ENCODE data around the gene PMM1. TPM values are rescaled to one million over a fixed set of nuclear protein-coding genes. Genes with fewer than 3 reads are reported as not detected.

PMM1 gene
- total RNA-seq, 1 donor from 2014 or later, result 15.1 TPM

DNA sequence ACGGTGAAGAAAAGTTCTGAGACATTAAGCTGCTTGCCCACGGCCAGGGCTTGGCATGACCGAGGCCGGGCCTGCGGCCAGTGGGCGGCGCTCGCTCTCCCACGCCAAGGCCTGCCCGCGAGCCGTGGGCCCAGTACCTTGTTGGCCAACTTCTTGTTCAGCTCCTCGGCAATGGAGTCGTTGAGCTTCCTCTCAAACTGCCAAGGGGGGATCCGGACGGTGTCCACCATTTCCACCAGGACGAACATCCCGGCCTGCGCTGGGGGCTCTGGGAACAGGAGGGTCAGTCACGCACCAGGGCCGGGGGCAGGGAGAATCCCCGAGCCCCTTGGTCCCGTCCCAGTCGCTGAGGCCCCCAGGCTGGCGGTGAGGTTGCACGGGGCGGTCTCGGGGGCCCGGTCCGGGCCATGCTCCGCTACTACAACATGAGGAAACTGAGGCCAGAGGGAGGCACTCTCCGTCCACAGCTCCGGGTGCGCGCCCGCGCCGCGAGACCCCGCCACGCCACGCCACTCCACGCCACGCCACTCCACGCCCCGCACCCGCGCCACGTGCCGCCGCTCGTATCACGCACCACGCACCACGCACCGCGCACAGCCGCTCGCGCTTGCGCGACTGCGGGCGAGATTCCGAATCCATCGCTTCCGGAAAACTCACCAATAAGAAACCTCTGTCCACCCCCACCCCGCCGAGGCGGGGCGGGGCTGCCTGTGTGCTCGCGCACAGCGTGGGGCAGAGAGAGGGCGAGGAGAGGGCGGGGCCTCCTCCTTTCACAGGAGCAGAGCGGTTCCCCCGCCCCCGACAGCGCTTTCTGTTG is 45.6 kb downstream of the PMM1 start, which contains the start of gene POLR3H:
Gene POLR3H (minus strand): TSS at position 617 of the 817 bp plus-strand sequence. CDS start 369 bp downstream, at position 248.
- peak; percentile 93 for DNase-seq
- Mint-ChIP-seq H3K27me3 (no peaks in the 10 kb centered on the region), H3K9me3 (no peaks in the 10 kb centered on the region), H3K4me1 (peaks cover 43% of the 10 kb centered on the region), H3K4me3 (peak within 1 kb of the TSS; percentile 96), H3K27ac (peak within 1 kb of the TSS; percentile 86), H3K36me3 (ENCODE audit: low read depth) (peaks cover 18% of the 10 kb centered on the region)
- intact Hi-C loops (cut with micrococcal nuclease), result loop anchor here (1.0 to 5.0 kb wide), 6 partner anchors 46 to 398 kb away; partner anchors contain the start of genes ACO2, DESI1, RANGAP1 and TEF
- TF ChIP-seq, protein P1, sequence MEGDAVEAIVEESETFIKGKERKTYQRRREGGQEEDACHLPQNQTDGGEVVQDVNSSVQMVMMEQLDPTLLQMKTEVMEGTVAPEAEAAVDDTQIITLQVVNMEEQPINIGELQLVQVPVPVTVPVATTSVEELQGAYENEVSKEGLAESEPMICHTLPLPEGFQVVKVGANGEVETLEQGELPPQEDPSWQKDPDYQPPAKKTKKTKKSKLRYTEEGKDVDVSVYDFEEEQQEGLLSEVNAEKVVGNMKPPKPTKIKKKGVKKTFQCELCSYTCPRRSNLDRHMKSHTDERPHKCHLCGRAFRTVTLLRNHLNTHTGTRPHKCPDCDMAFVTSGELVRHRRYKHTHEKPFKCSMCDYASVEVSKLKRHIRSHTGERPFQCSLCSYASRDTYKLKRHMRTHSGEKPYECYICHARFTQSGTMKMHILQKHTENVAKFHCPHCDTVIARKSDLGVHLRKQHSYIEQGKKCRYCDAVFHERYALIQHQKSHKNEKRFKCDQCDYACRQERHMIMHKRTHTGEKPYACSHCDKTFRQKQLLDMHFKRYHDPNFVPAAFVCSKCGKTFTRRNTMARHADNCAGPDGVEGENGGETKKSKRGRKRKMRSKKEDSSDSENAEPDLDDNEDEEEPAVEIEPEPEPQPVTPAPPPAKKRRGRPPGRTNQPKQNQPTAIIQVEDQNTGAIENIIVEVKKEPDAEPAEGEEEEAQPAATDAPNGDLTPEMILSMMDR (IDR thresholded peaks at IDR 0.05), result no peak
- CTCF ChIA-PET, result interaction anchor here (0.9 to 1.2 kb wide), 4 partner anchors 46 to 133 kb away, joined by 3 to 9 read pairs (median 4); partner anchors contain the start of genes DESI1, PMM1 and XRCC6
- peak; percentile 99 for ATAC-seq (ENCODE audit: low read depth)
- POLR2A ChIA-PET, result interaction anchor here (1.0 to 2.4 kb wide), 7 partner anchors 46 to 258 kb away, joined by 4 to 20 read pairs (median 10); partner anchors contain the start of genes ACO2, DESI1, PHF5A and PMM1

- Mint-ChIP-seq H3K27ac (peak overlapping the region; percentile 70), H3K36me3 (ENCODE audit: low read depth) (peaks cover 29% of the 10 kb centered on the region), H3K27me3 (no peaks in the 10 kb centered on the region), H3K4me3 (peak overlapping the region; percentile 96), H3K4me1 (peaks cover 43% of the 10 kb centered on the region), H3K9me3 (no peaks in the 10 kb centered on the region)
- TF ChIP-seq, protein P1 (IDR thresholded peaks at IDR 0.05), result no peak
- ATAC-seq (ENCODE audit: low read depth) (no peak), DNase-seq (no peak)
- CTCF ChIA-PET, result interaction anchor here (2.0 kb wide), 1 partner anchor 10 kb away, joined by 4 read pairs; no protein-coding TSS in a partner anchor
- intact Hi-C loops (cut with micrococcal nuclease), result loop anchor here (5.0 kb wide), 1 partner anchor 400 kb away; no protein-coding TSS in a partner anchor
- POLR2A ChIA-PET, result interaction anchor here (0.6 to 2.4 kb wide), 2 partner anchors 78 to 330 kb away, joined by 5 to 19 read pairs; partner anchors contain the start of genes DESI1 and XRCC6
These were observed 47.4 kb downstream of the PMM1 start for GRCh38 chr22:41542224-41542623.

- peaks cover 43% of the 10 kb centered on the region for H3K4me1 Mint-ChIP-seq
- H3K9me3 Mint-ChIP-seq, result no peaks in the 10 kb centered on the region
- POLR2A ChIA-PET, result interaction anchor here (0.6 kb wide), 1 partner anchor 330 kb away, joined by 5 read pairs; no protein-coding TSS in a partner anchor
- ATAC-seq (ENCODE audit: low read depth) (no peak), DNase-seq (no peak)
- TF ChIP-seq, protein P1 (IDR thresholded peaks at IDR 0.05), result no peak
- H3K27me3 Mint-ChIP-seq, result no peaks in the 10 kb centered on the region
- H3K27ac Mint-ChIP-seq, result peak overlapping the region; percentile 20
- intact Hi-C loops (cut with micrococcal nuclease), result loop anchor here (5.0 kb wide), 1 partner anchor 401 kb away; no protein-coding TSS in a partner anchor
- CTCF ChIA-PET, result interaction anchor here (2.0 kb wide), 1 partner anchor 9 kb away, joined by 4 read pairs; no protein-coding TSS in a partner anchor
- H3K36me3 Mint-ChIP-seq (ENCODE audit: low read depth), result peaks cover 33% of the 10 kb centered on the region
- H3K4me3 Mint-ChIP-seq, result peak overlapping the region; percentile 16
These were observed 48.2 kb downstream of the PMM1 start for GRCh38 chr22:41541484-41541883.

DNA sequence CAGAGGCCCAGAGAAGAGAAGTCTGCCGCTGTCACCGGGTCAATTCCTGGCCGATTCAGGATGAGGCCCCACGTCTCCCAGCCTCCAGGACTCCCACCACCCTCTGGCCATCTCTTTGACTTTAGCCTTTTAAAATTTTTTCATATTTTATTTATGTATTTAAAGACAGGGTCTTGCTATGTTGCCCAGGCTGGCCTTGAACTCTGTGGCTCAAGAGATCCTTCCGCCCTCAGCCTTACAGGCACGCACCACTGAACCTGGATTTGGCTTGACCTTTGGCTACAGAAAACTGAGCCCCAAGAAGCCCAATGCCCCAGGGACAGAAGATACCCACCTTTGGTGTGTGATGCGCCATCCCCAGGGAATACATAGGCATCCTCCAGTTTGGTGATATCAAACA is 49.3 kb downstream of the PMM1 start:
- ChIA-PET POLR2A (no interaction called here), CTCF (interaction anchor here (1.0 kb wide), 1 partner anchor 22 kb away, joined by 3 read pairs; no protein-coding TSS in a partner anchor)
- Mint-ChIP-seq H3K4me1 (peaks cover 40% of the 10 kb centered on the region), H3K4me3 (no peak overlapping the region), H3K27ac (peak overlapping the region; percentile 18), H3K36me3 (ENCODE audit: low read depth) (peaks cover 33% of the 10 kb centered on the region), H3K9me3 (no peaks in the 10 kb centered on the region), H3K27me3 (no peaks in the 10 kb centered on the region)
- no peak for ATAC-seq (ENCODE audit: low read depth)
- DNase-seq, result no peak
- intact Hi-C loops (cut with micrococcal nuclease), result loop anchor here (5.0 kb wide), 1 partner anchor 402 kb away; no protein-coding TSS in a partner anchor
- TF ChIP-seq, protein P1 (IDR thresholded peaks at IDR 0.05), result no peak

DNA sequence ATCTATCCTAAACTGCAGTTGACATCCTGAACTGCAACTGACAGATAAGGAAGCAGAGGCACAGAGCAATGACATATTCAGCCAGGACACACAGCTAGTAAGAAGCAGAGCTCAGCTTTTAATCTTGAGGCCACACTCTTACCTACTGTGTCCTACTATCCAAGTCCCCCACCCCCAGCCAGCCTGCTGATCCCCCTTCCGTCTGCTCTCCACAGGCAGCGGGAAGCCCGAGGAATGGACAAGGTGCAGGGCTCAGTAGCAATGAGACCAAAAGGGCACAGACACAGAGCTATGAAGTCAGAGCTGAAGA is 49.7 kb downstream of the PMM1 start:
- H3K27ac Mint-ChIP-seq, result peak overlapping the region; percentile 18
- no peak overlapping the region for H3K4me3 Mint-ChIP-seq
- no peaks in the 10 kb centered on the region for H3K27me3 Mint-ChIP-seq
- DNase-seq, result no peak
- TF ChIP-seq, protein P1 (IDR thresholded peaks at IDR 0.05), result no peak
- POLR2A ChIA-PET, result no interaction called here
- intact Hi-C loops (cut with micrococcal nuclease), result loop anchor here (5.0 kb wide), 1 partner anchor 402 kb away; no protein-coding TSS in a partner anchor
- no peaks in the 10 kb centered on the region for H3K9me3 Mint-ChIP-seq
- ATAC-seq (ENCODE audit: low read depth), result no peak
- peaks cover 37% of the 10 kb centered on the region for H3K36me3 Mint-ChIP-seq (ENCODE audit: low read depth)
- CTCF ChIA-PET, result no interaction called here
- peaks cover 36% of the 10 kb centered on the region for H3K4me1 Mint-ChIP-seq

Data from activated B cell treated with CpG ODN at 0.5 μM for 24 hours (primary cell).